ENCODE measurements around the gene CLASP1. TPM values are rescaled to one million over a fixed set of nuclear protein-coding genes. Genes with fewer than 3 reads are reported as not detected.
"Not testable (repeated sequence)": the region's sequence is repeated elsewhere in the genome, so short reads cannot be mapped to it uniquely, and the experiment has no call there.

CLASP1 gene
- total RNA-seq, 1 experiment from 2014 or later, result 49.2 TPM

DNA sequence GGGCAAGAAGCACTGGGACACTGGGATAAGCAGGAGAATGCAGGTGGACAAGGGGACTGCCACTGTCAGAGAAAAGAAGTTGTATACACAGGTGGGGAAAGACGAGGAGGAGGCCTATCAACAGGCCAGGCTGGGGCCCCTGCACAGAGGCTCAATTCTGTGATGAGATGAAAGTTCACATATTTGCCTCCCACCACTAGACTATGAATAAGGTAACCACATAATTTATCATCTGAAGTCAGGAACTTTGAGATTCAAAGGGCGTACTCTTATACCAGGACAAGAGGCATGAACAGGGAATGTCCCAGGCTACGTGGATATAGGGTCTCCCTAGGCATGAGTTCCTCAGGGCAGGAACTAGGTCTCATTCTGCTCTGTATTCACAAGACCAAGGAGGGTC lies 84.4 kb downstream of the CLASP1 start:
- no peak for ATAC-seq

DNA sequence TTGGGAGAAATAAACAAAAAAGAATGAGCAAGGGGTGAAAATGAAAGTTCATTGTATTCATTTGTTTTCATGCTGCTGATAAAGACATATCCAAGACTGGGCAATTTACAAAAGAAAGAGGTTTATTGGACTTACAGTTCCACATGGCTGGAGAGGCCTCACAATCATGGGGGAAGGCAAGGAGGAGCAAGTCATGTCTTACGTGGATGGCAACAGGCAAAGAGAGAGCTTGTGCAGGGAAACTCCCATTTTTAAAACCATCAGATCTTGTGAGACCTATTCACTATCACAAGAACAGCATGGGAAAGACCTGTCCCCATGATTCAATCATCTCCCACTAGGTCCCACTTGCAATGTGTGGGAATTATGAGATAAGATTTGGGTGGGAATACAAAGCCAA lies 85.5 kb downstream of the CLASP1 start:
- DNase-seq (ENCODE audit: low read depth, low spot score); BruUV-seq (replicated peaks); H3K27ac ChIP-seq (ENCODE audit: low read length); H3K4me1 ChIP-seq (ENCODE audit: control insufficient read depth, insufficient read depth, low read length); intact Hi-C loops (cut with micrococcal nuclease; ENCODE audit: unreplicated experiment); CTCF ChIA-PET; in situ Hi-C loops (cut with HindIII; ENCODE audit: low pct_unique_long_range_greater_than_20kb, low sequenced_read_pairs); H3K36me3 ChIP-seq (ENCODE audit: control insufficient read depth, insufficient read depth, low read length); H3K9me3 ChIP-seq (ENCODE audit: control insufficient read depth, insufficient read depth, low read depth, low read length); H3K4me3 ChIP-seq (ENCODE audit: low read depth in 2 of 2, low read length in 2 of 2); ATAC-seq; H3K27me3 ChIP-seq (ENCODE audit: control insufficient read depth, insufficient read depth, low read length): not testable (repeated sequence)
- POLR2A ChIA-PET, result interaction anchor here (0.6 kb wide), 1 partner anchor 38 kb away, joined by 4 read pairs; no protein-coding TSS in a partner anchor

More for the DNA sequence above, 84.4 kb downstream of the CLASP1 start:
- no peaks in the 10 kb centered on the region for H3K36me3 ChIP-seq (ENCODE audit: control insufficient read depth, insufficient read depth, low read length)
- TF ChIP-seq, protein P1, sequence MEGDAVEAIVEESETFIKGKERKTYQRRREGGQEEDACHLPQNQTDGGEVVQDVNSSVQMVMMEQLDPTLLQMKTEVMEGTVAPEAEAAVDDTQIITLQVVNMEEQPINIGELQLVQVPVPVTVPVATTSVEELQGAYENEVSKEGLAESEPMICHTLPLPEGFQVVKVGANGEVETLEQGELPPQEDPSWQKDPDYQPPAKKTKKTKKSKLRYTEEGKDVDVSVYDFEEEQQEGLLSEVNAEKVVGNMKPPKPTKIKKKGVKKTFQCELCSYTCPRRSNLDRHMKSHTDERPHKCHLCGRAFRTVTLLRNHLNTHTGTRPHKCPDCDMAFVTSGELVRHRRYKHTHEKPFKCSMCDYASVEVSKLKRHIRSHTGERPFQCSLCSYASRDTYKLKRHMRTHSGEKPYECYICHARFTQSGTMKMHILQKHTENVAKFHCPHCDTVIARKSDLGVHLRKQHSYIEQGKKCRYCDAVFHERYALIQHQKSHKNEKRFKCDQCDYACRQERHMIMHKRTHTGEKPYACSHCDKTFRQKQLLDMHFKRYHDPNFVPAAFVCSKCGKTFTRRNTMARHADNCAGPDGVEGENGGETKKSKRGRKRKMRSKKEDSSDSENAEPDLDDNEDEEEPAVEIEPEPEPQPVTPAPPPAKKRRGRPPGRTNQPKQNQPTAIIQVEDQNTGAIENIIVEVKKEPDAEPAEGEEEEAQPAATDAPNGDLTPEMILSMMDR (IDR thresholded peaks at IDR 0.05), result no peak
- TF ChIP-seq TCF7L2 (IDR thresholded peaks at IDR 0.05; ENCODE audit: low read depth, low read length) (no peak), SIN3A (IDR thresholded peaks at IDR 0.05; ENCODE audit: borderline replicate concordance, insufficient read depth, low read depth, low read length) (no peak), POLR2AphosphoS5 (IDR thresholded peaks at IDR 0.05; ENCODE audit: low read depth, low read length) (no peak)
- TF ChIP-seq, protein P2, sequence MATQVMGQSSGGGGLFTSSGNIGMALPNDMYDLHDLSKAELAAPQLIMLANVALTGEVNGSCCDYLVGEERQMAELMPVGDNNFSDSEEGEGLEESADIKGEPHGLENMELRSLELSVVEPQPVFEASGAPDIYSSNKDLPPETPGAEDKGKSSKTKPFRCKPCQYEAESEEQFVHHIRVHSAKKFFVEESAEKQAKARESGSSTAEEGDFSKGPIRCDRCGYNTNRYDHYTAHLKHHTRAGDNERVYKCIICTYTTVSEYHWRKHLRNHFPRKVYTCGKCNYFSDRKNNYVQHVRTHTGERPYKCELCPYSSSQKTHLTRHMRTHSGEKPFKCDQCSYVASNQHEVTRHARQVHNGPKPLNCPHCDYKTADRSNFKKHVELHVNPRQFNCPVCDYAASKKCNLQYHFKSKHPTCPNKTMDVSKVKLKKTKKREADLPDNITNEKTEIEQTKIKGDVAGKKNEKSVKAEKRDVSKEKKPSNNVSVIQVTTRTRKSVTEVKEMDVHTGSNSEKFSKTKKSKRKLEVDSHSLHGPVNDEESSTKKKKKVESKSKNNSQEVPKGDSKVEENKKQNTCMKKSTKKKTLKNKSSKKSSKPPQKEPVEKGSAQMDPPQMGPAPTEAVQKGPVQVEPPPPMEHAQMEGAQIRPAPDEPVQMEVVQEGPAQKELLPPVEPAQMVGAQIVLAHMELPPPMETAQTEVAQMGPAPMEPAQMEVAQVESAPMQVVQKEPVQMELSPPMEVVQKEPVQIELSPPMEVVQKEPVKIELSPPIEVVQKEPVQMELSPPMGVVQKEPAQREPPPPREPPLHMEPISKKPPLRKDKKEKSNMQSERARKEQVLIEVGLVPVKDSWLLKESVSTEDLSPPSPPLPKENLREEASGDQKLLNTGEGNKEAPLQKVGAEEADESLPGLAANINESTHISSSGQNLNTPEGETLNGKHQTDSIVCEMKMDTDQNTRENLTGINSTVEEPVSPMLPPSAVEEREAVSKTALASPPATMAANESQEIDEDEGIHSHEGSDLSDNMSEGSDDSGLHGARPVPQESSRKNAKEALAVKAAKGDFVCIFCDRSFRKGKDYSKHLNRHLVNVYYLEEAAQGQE (IDR thresholded peaks at IDR 0.05; ENCODE audit: insufficient read depth in 1 of 2, low read depth in 2 of 2, low read length in 1 of 2), result no peak
- H3K9me3 ChIP-seq (ENCODE audit: control insufficient read depth, insufficient read depth, low read depth, low read length), result no peaks in the 10 kb centered on the region
- intact Hi-C loops (cut with micrococcal nuclease; ENCODE audit: unreplicated experiment), result no loop called here
- H3K4me1 ChIP-seq (ENCODE audit: control insufficient read depth, insufficient read depth, low read length), result no peaks in the 10 kb centered on the region
- in situ Hi-C loops (cut with HindIII; ENCODE audit: low pct_unique_long_range_greater_than_20kb, low sequenced_read_pairs), result no loop called here
- no peaks in the 10 kb centered on the region for H3K27me3 ChIP-seq (ENCODE audit: control insufficient read depth, insufficient read depth, low read length)
- no peak overlapping the region for H3K4me3 ChIP-seq (ENCODE audit: low read depth in 2 of 2, low read length in 2 of 2)
- no peak overlapping the region for H3K27ac ChIP-seq (ENCODE audit: low read length)
- ChIA-PET POLR2A (no interaction called here), CTCF (no interaction called here)
- no TSS peak for BruUV-seq (replicated peaks)
- DNase-seq (ENCODE audit: low read depth, low spot score), result no peak

DNA sequence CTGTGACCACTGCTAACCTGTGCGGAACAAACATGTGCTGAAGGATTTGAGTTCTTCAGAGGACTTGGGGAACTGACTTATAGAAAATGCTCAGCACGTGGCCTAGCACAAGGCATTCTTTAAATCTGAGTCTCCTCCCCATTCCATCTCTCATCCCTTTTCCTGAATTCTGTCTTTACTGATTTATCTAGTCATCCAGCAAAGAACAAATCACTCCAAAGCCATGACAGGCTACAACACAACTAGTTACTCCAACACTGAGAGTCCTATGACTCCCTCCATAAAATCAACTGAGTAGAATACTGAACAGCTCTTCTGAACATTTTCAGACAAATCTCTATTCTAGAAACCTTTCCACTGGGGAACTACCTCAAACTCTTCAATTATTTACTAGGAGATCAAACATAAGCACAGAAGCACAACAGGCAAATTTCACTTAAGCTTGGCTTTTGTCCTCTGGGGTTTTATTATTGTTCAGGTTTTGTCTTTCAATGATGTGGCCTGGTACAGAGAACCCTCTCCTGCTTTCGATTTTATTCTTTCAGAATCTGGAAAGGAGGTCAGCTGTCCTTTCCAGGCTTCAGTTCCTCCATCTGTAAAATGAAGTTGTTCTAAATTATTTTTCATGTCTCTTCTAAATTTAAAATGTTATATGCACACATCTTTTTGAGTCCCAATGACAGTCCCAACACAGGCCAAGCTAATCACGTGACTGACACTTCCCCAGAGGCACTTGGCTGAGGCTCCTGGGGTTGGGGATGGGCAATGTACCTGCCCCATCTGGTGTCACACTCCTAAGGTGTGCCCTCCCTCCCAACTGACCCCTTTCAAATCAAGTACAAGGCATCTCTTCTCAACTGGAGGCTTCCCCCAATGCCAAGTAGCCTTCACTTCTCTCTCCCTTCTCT lies 86.7 kb downstream of the CLASP1 start:
- ChIA-PET CTCF (no interaction called here), POLR2A (no interaction called here)
- BruUV-seq (replicated peaks), result no TSS peak
- TF ChIP-seq, protein P1 (IDR thresholded peaks at IDR 0.05), result no peak
- no peak for TF ChIP-seq SIN3A (IDR thresholded peaks at IDR 0.05; ENCODE audit: borderline replicate concordance, insufficient read depth, low read depth, low read length)
- TF ChIP-seq, protein P2 (IDR thresholded peaks at IDR 0.05; ENCODE audit: insufficient read depth in 1 of 2, low read depth in 2 of 2, low read length in 1 of 2), result no peak
- no peak for TF ChIP-seq TCF7L2 (IDR thresholded peaks at IDR 0.05; ENCODE audit: low read depth, low read length)
- no peak for TF ChIP-seq POLR2AphosphoS5 (IDR thresholded peaks at IDR 0.05; ENCODE audit: low read depth, low read length)
- no peak overlapping the region for H3K27ac ChIP-seq (ENCODE audit: low read length)
- in situ Hi-C loops (cut with HindIII; ENCODE audit: low pct_unique_long_range_greater_than_20kb, low sequenced_read_pairs) (no loop called here), intact Hi-C loops (cut with micrococcal nuclease; ENCODE audit: unreplicated experiment) (no loop called here)
- no peaks in the 10 kb centered on the region for H3K27me3 ChIP-seq (ENCODE audit: control insufficient read depth, insufficient read depth, low read length)
- no peaks in the 10 kb centered on the region for H3K9me3 ChIP-seq (ENCODE audit: control insufficient read depth, insufficient read depth, low read depth, low read length)
- ATAC-seq (no peak), DNase-seq (ENCODE audit: low read depth, low spot score) (no peak)
- H3K36me3 ChIP-seq (ENCODE audit: control insufficient read depth, insufficient read depth, low read length), result no peaks in the 10 kb centered on the region
- H3K4me1 ChIP-seq (ENCODE audit: control insufficient read depth, insufficient read depth, low read length), result no peaks in the 10 kb centered on the region
- H3K4me3 ChIP-seq (ENCODE audit: low read depth in 2 of 2, low read length in 2 of 2), result no peak overlapping the region
